Stimulated activated CD4-positive, alpha-beta T cell treated with anti-CD3 and anti-CD28 coated beads, Interleukin-4, amount 100 ng/mL, for 24 hours (primary cell): ENCODE data around the gene ASTN2.

ENCODE experiments used
- DNase-seq: peaks from one replicate; pipeline ENCODE4 v3.0.0-alpha.2; 2020

Gene ASTN2

DNA sequence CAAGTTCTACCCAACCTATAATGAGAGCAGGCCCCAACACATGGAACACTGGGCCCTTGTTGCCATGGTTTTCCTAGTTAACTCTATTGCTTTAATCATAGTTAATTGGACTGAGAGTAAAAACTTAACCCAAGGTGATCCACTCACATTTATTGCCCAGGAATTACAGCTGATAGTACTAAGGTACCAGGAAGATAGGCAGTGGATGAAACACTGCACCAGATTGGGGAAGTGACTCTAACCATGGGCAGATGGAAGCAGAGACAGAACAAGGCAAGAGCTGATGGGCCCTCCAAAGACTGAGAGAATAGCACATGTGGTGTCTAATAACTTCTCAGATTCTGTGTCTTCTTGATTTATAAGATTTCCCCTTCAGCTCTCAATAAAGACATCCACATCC is 873.5 kb downstream of the ASTN2 start:
- DNase-seq: no peak

DNA sequence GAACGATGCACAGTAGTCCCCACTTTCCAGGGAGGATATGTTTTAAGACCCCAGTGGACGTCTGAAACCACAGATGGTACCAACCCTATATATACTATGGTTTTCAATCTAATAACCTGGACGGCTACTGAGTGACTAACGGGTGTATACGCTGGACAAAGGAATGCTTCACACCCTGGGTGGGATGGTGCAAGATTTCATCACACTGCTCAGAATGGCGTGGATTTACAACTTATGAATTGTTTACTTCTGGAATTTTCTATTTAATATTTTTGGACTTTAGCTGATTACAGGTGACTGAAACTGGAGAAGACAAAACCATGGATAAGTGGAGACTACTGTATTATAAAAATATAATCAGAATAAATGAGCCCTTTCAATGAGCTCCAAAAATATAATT is 875.3 kb downstream of the ASTN2 start:
- no peak for DNase-seq

DNA sequence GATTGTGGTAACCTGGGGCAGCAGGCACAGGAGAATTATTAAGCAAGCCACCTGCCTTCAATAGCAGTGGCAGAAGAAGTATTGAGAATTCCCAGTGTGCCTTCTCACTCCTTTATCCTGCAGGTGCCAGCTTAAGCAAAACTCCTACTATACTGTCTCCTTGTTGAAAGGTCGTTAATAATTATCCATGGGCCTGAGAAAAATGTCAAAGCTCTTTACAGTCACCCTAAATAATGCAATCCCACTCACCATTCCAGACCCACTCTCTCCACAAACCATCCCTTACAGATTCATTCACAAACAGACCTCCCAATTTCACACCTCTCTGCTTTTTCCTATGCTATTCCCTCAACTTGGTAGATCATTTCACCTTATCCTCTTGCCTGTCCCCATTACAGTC is 889.2 kb downstream of the ASTN2 start:
- DNase-seq: no peak

DNA sequence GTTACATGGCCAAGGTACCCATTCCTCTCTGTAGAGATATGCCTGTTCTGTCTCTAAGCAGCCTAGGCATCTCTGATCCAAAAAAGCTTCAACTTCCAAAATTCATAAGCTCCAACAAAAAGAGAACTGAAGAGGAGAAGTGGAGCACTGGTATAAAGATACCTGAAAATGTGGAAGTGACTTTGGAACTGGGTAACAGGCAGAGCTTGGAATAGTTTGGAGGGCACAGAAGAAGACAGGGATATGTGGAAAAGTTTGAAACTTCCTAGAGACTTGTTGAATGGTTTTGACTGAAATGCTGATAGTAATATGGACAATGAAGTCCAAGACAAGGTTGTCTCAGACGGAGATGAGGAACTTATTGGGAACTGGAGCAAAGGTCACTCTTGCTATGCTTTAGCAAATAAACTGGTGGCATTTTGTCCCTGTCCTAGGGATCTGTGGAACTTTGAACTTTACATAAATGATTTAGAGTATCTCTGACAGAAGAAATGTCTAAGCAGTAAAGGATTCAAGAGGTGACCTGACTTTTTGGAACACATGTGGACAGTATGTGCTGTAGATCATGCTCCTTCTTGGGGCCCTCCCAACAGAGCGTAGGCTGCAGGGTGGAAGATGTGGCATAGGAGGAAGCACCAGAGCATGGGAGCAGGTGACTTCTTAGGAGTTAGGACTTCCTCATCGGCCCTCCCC is 889.9 kb downstream of the ASTN2 start:
- DNase-seq: no peak

DNA sequence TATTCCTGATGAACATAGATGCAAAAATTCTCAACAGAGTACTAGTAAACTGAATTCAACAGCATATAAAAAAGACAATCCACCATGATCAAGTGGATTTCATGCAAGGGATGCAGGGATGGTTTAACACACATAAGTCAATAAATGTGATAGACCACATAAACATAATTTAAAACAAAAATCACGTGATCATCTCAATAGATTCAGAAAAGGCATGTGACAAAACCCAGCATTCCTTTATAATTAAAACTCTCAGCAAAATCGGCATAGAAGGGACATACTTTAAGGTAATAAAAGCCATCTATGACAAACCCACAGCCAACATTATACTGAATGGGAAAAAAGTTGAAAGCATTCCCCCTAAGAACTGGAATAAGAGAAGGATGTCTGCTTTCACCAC is 894.6 kb downstream of the ASTN2 start:
- no peak for DNase-seq

DNA sequence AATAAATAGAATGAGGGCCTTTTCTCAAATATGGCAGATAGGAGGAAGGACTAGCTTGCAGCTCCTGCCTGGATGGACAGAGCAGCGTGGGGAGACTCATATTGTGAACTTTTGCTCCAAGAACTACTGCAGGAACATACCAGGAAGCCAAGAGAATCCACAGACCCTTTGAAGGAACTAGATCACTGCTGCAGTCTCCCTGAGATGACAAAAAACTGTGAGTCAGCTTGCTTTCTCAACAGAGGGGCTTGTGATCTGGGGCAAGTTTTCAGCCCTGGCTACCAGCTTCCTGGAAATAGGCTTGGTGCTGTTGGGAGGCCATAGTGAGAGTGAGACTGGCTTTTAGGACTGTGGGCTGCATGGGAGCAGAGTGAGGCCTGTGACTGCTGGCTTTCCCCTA is 898.4 kb downstream of the ASTN2 start:
- no peak for DNase-seq

DNA sequence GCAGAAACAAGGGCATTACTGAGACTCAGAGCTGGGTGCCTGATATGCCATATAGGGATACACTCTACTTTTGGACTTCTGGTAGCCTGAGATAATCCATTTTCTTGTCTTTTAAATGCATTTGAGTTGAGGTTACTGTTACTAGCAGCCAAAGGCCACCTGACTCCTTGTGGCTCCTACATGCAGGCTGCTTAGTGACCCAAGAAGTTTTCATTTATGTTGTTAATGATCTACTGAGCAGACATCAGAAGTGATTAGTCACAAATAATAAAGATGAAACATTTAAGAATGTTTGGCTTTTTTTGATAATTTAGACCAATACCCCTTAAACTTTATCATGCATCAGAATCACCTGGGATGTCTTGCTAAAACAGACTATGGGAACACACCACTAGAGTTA is 899.3 kb downstream of the ASTN2 start:
- DNase-seq: no peak

DNA sequence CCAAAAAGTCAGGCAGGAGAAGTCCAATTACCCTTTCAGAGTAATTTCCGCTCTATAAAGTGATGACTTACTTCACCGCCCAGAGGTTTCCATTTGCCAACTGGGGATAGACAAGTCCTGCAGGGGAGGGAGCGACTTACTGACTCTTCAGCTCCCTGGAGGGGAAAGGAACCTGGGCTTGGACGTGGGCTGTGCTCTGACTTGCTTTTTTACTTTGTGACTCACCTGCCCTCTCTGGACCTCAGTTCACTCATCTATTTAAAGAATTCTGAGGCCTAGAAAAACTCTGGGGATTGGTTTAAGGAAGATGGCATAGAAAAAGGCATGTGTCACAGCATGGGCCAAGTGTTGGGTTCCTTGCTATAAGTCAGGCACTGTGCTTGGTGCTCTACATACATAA is 908.2 kb downstream of the ASTN2 start:
- no peak for DNase-seq

DNA sequence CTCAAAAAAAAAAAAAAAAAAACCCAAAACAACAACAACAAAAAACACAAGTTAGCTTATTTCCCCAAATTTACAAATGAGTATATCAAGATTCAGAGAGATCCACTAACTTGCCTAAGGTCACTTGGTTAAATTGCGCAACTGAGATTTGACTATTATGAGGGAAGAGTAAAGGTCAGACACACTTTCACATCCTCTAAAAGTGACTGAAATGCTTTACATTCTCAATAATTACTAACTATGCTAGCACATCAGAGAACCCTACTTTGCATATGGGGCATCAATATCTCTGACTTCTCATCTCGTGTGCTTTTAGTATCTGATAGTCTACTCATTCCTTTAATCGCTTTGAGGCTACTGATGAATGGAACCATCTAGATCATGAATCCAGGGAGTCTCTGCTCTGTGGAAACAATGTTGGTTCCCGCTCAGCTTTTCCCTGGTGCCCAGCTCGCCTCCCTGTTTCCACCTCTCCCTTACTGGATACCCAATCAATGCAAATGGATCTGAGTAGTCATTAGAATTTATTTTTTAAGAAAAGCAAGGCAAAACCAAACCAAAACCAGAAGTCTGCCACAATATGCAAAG is 909.9 kb downstream of the ASTN2 start:
- no peak for DNase-seq

DNA sequence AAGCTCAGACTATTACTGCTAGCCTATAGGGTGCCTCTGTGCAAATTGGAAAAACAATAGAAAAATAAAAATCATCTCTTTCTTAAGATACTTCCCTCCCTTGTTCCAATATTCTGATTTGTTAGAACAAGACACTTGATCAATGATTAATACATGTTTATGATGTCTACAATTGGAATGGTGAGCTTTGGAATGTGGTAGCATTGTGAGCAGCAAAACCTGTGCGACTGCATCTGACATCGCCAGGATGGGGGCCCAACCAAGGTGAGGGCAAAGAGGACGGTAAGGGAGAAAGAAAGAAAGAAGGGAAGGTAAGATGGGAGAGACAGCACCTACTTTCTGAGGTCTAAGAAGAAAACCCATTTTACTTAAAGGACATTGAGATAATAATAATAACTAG is 910.8 kb downstream of the ASTN2 start:
- DNase-seq: no peak

DNA sequence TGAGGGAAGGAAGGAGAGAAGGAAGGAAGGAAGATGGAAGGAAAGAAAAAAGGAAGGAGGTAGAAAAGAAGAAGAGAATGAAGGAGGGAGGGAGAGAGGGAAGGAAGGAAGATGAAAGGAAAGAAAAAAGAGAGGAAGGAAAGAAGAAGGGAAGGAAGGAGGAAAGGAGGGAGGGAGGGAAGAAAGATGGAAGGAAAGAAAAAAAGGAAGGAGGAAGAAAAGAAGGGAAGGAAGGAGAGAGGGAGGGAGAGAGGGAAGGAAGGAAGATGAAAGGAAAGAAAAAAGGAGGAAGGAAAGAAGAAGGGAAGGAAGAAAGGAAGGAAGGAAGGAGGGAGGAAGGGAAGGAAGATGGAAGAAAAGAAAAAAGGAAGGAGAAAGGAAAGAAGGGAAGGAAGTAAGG is 912.1 kb downstream of the ASTN2 start:
- no peak for DNase-seq

DNA sequence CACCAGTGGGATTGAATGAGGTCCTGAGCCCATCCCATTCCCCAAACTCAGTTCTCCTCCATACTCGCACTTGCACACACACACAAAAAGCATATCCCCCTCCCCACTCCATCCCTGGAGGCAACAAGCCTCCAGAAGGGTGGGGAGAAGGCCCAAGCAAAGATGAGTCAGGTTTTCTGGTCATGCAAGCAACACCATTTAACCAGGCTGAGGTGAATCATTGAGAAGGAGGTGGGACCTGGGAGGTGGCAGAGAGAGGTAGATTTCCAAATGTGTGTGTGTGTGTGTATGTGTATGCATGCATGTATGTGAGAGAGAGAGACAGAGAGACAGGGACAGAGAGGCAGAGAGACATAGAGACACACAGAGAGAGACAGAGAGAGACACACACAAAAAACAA is 913.0 kb downstream of the ASTN2 start:
- no peak for DNase-seq

DNA sequence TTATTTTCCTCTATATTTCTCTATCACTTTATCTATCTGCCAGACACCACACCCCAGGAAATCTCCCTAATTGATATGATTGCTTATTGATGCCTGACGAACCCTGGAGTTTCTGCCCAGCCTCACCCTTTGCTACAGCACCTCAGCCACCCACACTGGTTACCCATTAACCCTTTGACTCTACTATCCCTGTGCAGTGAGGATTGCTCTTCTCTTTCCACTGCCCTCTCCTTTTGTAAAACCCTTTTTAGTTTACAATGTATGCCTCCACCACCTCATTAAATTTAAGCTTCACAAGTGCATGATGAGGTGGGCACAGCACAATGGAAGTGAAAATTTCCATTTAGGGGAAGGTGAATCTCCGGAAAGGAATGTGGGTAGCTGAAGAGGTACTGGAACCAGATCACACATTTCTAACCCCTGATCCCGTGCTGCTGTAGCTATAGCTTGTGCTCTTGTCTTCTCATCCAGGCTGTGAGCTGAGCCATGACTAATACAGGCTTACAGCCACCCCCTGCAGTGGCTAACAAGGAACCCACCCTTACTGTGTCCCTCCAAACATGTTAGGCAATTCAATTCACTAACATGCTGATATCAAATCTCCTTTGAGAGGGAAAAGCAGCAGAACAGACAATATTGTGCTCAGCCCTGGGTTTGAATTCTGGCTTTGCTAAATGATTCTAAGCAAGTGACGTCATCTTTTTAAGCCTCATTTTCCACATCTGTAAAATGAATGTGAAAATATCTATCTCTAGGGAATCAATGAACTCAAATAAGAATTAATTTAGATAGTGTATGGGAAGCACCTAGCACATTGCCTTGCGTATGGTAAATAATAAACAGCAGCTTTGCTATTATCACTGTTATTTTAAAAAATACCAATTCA is 914.6 kb downstream of the ASTN2 start:
- DNase-seq: no peak

DNA sequence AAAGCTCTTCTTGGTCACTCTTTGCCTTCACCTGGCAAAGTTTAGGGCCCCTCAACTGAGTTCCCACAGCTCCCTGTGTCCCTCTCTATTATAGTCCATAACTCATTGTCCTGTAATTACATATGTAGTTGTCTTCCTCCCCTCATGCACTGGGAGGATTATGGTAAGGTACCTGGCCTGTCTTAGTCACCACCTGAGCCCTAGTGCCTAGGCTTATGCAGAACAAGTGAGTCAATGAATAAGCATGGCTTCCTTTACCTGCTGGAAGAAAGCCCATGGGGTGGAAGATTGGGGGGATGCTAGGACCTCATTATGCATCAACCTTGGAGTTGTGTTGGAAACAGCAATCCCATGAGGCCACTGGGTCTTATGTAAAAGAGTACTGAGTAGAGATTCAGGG is 915.4 kb downstream of the ASTN2 start:
- DNase-seq: no peak

DNA sequence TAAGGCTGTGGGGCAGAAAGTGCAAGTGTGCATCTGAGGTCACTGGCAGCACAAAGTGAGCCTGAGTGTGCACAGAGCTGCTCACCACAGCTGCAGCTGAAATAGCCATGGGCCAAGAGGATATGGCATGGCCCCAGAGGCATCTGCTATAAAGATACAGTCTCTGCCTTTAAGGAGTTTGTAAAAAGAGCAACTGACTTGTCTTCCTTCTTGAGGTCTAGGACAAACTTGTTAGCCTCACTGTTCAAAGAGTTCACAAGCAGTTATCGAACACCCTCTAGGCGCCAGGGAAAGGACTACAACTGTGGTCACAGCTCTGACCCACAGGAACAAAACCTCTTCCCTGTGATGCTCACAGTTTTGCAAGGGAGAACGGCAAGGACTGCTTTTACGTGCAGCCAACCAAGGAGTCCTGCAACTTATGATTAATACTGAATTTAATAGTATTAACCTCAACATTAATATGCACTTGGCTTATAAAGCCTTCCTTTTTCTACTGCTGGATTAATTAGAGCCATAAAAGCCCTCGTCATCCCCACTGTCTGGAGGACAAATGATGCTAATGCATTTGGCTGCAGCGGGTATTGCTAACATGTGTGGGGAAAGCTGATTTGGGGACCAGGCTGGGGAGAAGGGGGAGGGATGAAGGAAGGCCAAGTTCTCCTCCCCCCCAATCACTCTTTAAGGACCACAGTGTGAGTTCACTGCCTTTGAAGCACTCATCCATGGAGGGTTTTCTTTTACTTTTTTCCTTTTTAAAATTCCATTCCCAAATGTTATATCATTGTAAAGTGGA is 917.6 kb downstream of the ASTN2 start:
- no peak for DNase-seq

DNA sequence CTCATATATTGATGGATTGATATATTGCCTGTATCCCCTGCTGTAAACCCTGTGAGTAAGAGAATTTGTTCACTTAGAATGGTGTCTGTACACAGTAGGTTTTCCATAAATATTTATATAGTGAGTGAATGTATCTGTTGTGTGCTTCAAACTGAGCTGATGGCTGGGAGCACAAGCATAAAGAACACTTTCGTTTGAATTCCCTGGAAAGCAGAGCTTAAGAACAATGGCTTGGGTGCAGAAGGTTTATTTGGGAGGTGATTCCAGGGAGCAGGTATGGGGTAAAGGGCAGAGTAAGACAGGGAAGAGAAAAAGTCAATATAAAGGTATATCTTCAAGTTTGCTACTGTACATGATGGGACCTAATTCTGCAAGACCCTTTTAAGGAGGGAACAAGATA is 918.7 kb downstream of the ASTN2 start:
- DNase-seq: no peak

DNA sequence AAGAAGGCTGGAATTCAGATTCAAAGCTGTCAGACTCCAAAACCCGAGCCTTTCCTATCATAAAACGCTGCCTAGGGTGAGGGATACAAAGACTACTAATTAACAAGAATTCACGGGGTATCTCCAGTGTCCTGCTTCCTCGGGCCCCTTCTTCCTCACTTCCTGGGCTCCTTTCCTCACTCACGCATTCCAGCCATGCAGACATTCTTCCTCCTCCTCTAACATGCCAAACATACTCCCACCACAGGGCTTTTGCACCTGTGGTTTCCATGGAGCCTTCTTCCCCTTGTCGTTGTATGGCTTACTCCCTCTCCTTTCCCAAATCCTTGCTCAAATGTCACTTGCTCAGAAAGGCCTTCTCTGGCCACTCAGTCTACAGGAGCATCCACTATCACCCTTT is 919.1 kb downstream of the ASTN2 start:
- DNase-seq: no peak

DNA sequence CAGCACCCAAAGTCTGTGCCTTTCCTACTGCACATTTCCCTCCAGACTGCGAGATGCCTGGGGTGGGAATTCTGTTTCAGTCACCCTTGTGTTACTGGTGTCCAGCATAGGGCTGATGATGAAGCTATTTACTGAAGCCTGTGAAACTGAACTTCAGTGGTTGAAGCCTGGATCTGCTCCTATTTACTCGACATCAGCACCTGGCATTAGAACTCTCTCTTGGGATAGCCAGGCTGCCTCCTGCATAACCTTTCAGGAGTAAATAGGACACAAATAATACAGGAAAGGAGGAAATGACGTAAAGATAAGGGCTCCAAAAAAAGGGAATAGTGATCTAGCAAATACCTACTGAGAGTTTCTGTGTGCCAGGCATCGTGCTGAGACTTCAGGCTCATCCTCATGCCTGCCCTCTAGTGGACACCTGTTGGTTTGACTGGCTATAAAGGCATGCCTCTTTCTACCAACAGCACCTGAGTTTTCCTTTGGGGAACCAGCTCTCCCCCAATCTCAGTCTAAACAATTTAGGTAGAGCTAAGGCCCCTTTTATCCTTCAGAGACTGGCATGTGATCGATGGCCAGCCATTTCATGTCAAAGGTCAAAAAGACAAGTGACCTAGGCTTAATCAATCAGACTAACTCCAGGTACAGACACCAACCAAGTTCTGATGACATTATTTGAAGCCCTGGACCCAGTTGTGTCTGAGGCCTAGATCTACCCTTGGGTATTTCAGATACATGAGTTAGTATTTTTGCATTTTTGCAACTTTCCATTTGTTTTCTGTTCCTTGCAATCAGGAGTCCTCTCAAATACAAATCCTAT is 919.8 kb downstream of the ASTN2 start:
- DNase-seq: peak; percentile 22

DNA sequence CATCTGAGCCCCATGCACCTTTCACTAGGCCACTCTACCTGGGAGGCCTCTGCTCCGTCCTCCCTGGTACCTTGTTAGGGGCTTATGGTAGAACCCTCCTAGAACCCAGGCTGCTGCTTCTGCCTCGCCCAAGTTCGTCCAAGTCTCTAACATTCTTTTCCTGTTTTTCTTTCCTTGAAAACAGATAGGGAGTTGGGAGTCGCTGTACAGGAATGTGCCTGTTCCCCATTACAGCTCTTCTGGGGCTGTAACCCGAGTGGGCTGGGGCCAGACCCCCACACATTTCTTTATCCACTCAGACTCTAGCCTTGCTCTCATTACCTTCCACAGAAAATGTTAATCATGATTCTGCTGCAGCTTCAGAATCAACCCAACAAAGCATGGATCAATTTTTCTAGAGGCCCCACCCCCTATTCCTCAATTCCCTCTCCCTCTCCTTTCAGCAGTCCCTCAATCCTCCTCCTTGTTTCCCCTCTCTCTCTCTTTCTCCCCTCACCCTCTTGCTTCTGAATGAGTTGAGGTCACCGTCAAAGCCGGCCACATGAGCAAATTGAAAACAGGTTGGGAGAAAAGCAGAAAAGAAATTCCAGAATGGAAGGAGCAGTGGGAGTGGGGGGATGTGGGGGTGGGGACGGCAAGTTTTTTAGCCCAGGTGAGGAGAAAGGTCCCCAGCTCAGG is 921.5 kb downstream of the ASTN2 start:
- no peak for DNase-seq

DNA sequence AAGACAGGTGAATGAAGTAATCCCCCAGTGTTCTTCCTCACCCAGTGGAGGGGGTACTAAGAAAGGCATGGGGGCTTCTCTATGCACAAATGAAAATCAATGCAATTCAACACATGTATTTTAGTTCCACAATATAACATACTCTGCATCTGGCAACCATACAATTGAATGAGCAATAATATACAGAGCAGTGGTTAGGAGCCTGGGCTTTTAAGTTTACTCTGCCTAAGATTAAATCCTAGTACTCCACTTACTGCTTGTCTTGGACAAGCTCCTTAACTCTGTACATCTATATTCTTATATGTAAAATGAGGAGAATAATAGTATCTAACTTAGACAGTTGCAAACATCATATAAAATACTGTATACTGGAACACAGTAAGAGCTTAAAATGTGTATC is 923.2 kb downstream of the ASTN2 start:
- no peak for DNase-seq

DNA sequence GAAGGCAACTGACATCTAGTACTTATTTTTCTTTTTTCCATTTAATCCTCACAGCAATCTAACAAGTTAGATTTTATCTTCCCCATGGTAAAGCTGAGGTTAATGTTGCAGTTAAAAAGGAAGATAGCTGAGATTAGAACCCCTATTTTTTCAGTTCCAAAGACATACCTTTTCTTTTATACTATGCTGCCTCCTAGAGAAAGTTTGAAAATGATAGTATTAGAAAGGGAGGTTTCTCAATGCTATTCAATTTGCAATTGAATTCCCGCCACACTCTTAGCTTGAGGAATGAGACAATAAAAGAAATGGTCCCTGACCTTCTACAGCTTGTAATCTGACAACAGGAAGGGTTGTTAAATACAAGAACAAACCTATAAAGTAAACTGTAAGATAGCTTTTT is 923.6 kb downstream of the ASTN2 start:
- DNase-seq: no peak

DNA sequence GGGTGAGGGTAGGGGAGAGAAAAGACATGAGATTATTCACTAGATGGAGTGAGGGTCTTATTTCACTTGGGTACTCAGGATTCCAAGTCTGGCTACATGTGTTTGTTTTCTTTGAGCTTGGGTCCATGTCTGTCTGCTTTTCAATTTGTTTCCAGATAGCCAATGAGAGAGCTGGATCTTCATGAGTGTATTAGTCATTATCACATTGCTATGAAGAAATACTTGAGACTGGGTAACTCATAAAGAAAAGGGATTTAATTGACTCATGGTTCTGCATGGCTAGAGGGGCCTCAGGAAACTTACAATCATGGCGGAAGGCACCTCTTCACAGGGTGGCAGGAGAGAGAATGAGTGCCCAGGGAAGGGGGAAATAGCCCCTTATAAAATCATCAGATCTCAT is 924.5 kb downstream of the ASTN2 start:
- DNase-seq: no peak
